ENCODE results near the gene SKIC8. TPM values are rescaled to one million over a fixed set of nuclear protein-coding genes. Genes with fewer than 3 reads are reported as not detected.
"Not testable (repeated sequence)": the region's sequence is repeated elsewhere in the genome, so short reads cannot be mapped to it uniquely, and the experiment has no call there.

The SKIC8 gene
- total RNA-seq, 1 donor from 2014 or later, result 43.6 TPM

GRCh38 chr15:78249131-78249530, 50.3 kb downstream of the SKIC8 start:
- no peak overlapping the region for H3K27ac Mint-ChIP-seq (ENCODE audit: unreplicated experiment)
- H3K4me1 Mint-ChIP-seq (ENCODE audit: low read depth, unreplicated experiment), result no peaks in the 10 kb centered on the region
- no peak for DNase-seq (ENCODE audit: low read depth)
- H3K27me3 Mint-ChIP-seq (ENCODE audit: low read depth, unreplicated experiment), result peaks cover 15% of the 10 kb centered on the region
- Histone ChIP-seq H2AFZ (ENCODE audit: low read depth, low read length) (no peak overlapping the region), H3K4me1 (ENCODE audit: insufficient read depth, low read length) (no peaks in the 10 kb centered on the region), H3K4me2 (ENCODE audit: low read length) (no peak overlapping the region), H4K20me1 (ENCODE audit: insufficient read depth, low read length) (no peaks in the 10 kb centered on the region), H3K27me3 (ENCODE audit: insufficient read depth, low read length) (no peaks in the 10 kb centered on the region), H3K9me3 (ENCODE audit: insufficient read depth, low read depth, low read length) (no peaks in the 10 kb centered on the region), H3K27ac (ENCODE audit: low read depth, low read length) (no peak overlapping the region), H3K79me2 (ENCODE audit: insufficient read depth, low read length) (no peaks in the 10 kb centered on the region), H3K4me3 (ENCODE audit: insufficient read depth, low read depth, low read length) (no peak overlapping the region), H3K9ac (ENCODE audit: low read length) (no peak overlapping the region), H3K36me3 (ENCODE audit: insufficient read depth, low read length) (no peaks in the 10 kb centered on the region)
- peaks cover 6% of the 10 kb centered on the region for H3K9me3 Mint-ChIP-seq (ENCODE audit: unreplicated experiment)
- FAIRE-seq, result no peak
- H3K4me3 Mint-ChIP-seq (ENCODE audit: unreplicated experiment), result no peak overlapping the region
- TF ChIP-seq CTCF (IDR thresholded peaks at IDR 0.05; ENCODE audit: insufficient read depth, low read depth, low read length) (no peak), EZH2 (IDR thresholded peaks at IDR 0.05; ENCODE audit: insufficient read depth, low read length) (no peak)
- H3K36me3 Mint-ChIP-seq (ENCODE audit: low read depth, unreplicated experiment), result no peaks in the 10 kb centered on the region

GRCh38 chr15:78247911-78248310, 51.5 kb downstream of the SKIC8 start:
- no peak overlapping the region for H3K4me2 ChIP-seq (ENCODE audit: low read length)
- no peaks in the 10 kb centered on the region for H3K36me3 ChIP-seq (ENCODE audit: insufficient read depth, low read length)
- no peak overlapping the region for H2AFZ ChIP-seq (ENCODE audit: low read depth, low read length)
- no peak overlapping the region for H3K27ac Mint-ChIP-seq (ENCODE audit: unreplicated experiment)
- H4K20me1 ChIP-seq (ENCODE audit: insufficient read depth, low read length), result no peaks in the 10 kb centered on the region
- no peak for FAIRE-seq
- no peak for DNase-seq (ENCODE audit: low read depth)
- no peak for TF ChIP-seq CTCF (IDR thresholded peaks at IDR 0.05; ENCODE audit: insufficient read depth, low read depth, low read length)
- no peak for TF ChIP-seq EZH2 (IDR thresholded peaks at IDR 0.05; ENCODE audit: insufficient read depth, low read length)
- H3K4me3 ChIP-seq (ENCODE audit: insufficient read depth, low read depth, low read length), result no peak overlapping the region
- H3K79me2 ChIP-seq (ENCODE audit: insufficient read depth, low read length), result no peaks in the 10 kb centered on the region
- H3K27me3 ChIP-seq (ENCODE audit: insufficient read depth, low read length), result no peaks in the 10 kb centered on the region
- H3K9me3 Mint-ChIP-seq (ENCODE audit: unreplicated experiment), result peaks cover 6% of the 10 kb centered on the region
- no peaks in the 10 kb centered on the region for H3K9me3 ChIP-seq (ENCODE audit: insufficient read depth, low read depth, low read length)
- H3K9ac ChIP-seq (ENCODE audit: low read length), result no peak overlapping the region
- no peaks in the 10 kb centered on the region for H3K4me1 Mint-ChIP-seq (ENCODE audit: low read depth, unreplicated experiment)
- no peak overlapping the region for H3K27ac ChIP-seq (ENCODE audit: low read depth, low read length)
- H3K4me1 ChIP-seq (ENCODE audit: insufficient read depth, low read length), result no peaks in the 10 kb centered on the region
- no peaks in the 10 kb centered on the region for H3K36me3 Mint-ChIP-seq (ENCODE audit: low read depth, unreplicated experiment)
- H3K27me3 Mint-ChIP-seq (ENCODE audit: low read depth, unreplicated experiment), result peaks cover 15% of the 10 kb centered on the region
- no peak overlapping the region for H3K4me3 Mint-ChIP-seq (ENCODE audit: unreplicated experiment)

- not testable (repeated sequence) for H3K4me1 ChIP-seq (ENCODE audit: insufficient read depth, low read length); FAIRE-seq; H3K4me2 ChIP-seq (ENCODE audit: low read length); H3K27me3 ChIP-seq (ENCODE audit: insufficient read depth, low read length); H4K20me1 ChIP-seq (ENCODE audit: insufficient read depth, low read length); DNase-seq (ENCODE audit: low read depth); H3K4me3 ChIP-seq (ENCODE audit: insufficient read depth, low read depth, low read length); H3K36me3 ChIP-seq (ENCODE audit: insufficient read depth, low read length); H3K79me2 ChIP-seq (ENCODE audit: insufficient read depth, low read length); H3K9me3 ChIP-seq (ENCODE audit: insufficient read depth, low read depth, low read length); H3K4me1 Mint-ChIP-seq (ENCODE audit: low read depth, unreplicated experiment); H3K27ac ChIP-seq (ENCODE audit: low read depth, low read length); H3K27ac Mint-ChIP-seq (ENCODE audit: unreplicated experiment); H3K9ac ChIP-seq (ENCODE audit: low read length); H3K9me3 Mint-ChIP-seq (ENCODE audit: unreplicated experiment); H3K36me3 Mint-ChIP-seq (ENCODE audit: low read depth, unreplicated experiment); H3K4me3 Mint-ChIP-seq (ENCODE audit: unreplicated experiment); H2AFZ ChIP-seq (ENCODE audit: low read depth, low read length)
- H3K27me3 Mint-ChIP-seq (ENCODE audit: low read depth, unreplicated experiment), result peaks cover 12% of the 10 kb centered on the region
These were observed 53.3 kb downstream of the SKIC8 start for GRCh38 chr15:78245976-78246620.

- not testable (repeated sequence) for H2AFZ ChIP-seq (ENCODE audit: low read depth, low read length); H3K4me3 Mint-ChIP-seq (ENCODE audit: unreplicated experiment); H3K4me2 ChIP-seq (ENCODE audit: low read length); H3K4me1 Mint-ChIP-seq (ENCODE audit: low read depth, unreplicated experiment); H3K9ac ChIP-seq (ENCODE audit: low read length); H3K27me3 ChIP-seq (ENCODE audit: insufficient read depth, low read length); H3K4me1 ChIP-seq (ENCODE audit: insufficient read depth, low read length); H3K36me3 ChIP-seq (ENCODE audit: insufficient read depth, low read length); H3K27ac ChIP-seq (ENCODE audit: low read depth, low read length); FAIRE-seq; H3K27ac Mint-ChIP-seq (ENCODE audit: unreplicated experiment); H3K36me3 Mint-ChIP-seq (ENCODE audit: low read depth, unreplicated experiment); H3K9me3 ChIP-seq (ENCODE audit: insufficient read depth, low read depth, low read length); H3K79me2 ChIP-seq (ENCODE audit: insufficient read depth, low read length); H3K4me3 ChIP-seq (ENCODE audit: insufficient read depth, low read depth, low read length); DNase-seq (ENCODE audit: low read depth); H4K20me1 ChIP-seq (ENCODE audit: insufficient read depth, low read length); H3K9me3 Mint-ChIP-seq (ENCODE audit: unreplicated experiment)
- H3K27me3 Mint-ChIP-seq (ENCODE audit: low read depth, unreplicated experiment), result peaks cover 12% of the 10 kb centered on the region
These were observed 54.0 kb downstream of the SKIC8 start for GRCh38 chr15:78245392-78245791.

Measured in astrocyte (in vitro differentiated cells and primary cell).